ENCODE measurements around the gene KRT6A. TPM values are rescaled to one million over a fixed set of nuclear protein-coding genes. Genes with fewer than 3 reads are reported as not detected.

The KRT6A gene
- total RNA-seq, 1 experiment from 2014 or later: 1,688 TPM

DNA sequence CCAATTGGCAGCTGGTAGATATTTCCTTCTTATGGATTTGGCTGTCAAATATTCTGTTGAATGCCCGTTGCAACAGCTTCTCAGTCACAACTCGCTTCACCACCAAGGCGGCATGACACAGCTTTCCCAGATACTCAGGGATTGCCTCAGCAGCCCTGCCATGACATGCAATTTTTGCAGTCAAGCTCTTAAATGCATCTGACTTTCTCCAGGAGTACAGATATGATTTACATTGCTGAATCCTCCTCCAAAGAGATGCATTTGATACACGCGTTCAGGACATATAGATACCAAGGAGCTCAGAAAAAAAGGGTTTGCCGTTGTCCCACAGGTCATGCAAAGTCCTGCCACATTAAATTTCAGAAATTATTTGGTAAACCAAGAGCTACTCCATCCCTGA lies 20.7 kb upstream of the KRT6A start:
- TF ChIP-seq, protein P1, sequence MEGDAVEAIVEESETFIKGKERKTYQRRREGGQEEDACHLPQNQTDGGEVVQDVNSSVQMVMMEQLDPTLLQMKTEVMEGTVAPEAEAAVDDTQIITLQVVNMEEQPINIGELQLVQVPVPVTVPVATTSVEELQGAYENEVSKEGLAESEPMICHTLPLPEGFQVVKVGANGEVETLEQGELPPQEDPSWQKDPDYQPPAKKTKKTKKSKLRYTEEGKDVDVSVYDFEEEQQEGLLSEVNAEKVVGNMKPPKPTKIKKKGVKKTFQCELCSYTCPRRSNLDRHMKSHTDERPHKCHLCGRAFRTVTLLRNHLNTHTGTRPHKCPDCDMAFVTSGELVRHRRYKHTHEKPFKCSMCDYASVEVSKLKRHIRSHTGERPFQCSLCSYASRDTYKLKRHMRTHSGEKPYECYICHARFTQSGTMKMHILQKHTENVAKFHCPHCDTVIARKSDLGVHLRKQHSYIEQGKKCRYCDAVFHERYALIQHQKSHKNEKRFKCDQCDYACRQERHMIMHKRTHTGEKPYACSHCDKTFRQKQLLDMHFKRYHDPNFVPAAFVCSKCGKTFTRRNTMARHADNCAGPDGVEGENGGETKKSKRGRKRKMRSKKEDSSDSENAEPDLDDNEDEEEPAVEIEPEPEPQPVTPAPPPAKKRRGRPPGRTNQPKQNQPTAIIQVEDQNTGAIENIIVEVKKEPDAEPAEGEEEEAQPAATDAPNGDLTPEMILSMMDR (IDR thresholded peaks at IDR 0.05; ENCODE audit: unreplicated experiment): no peak
- ChIA-PET POLR2A (interaction anchor here (0.6 to 27.6 kb wide), 21 partner anchors 9 to 458 kb away, joined by 3 to 1235 read pairs (median 4); partner anchors contain the start of genes KRT5, KRT6A, KRT6B and KRT6C), CTCF (interaction anchor here (0.6 to 6.5 kb wide), 15 partner anchors 14 to 370 kb away, joined by 3 to 49 read pairs (median 4); partner anchors contain the start of gene KRT6A)
- intact Hi-C loops (cut with micrococcal nuclease): no loop called here
- Mint-ChIP-seq H3K36me3 (ENCODE audit: insufficient read depth, unreplicated experiment) (peaks cover 56% of the 10 kb centered on the region), H3K27me3 (ENCODE audit: insufficient read depth, unreplicated experiment) (no peaks in the 10 kb centered on the region), H3K4me3 (ENCODE audit: unreplicated experiment) (peak overlapping the region; percentile 80), H3K27ac (ENCODE audit: low read depth, unreplicated experiment) (peak overlapping the region; percentile 30), H3K4me1 (ENCODE audit: insufficient read depth, unreplicated experiment) (peaks cover 26% of the 10 kb centered on the region), H3K9me3 (ENCODE audit: unreplicated experiment) (peaks cover 7% of the 10 kb centered on the region)
- DNase-seq (ENCODE audit: unreplicated experiment): peak; percentile 70
- no TSS peak for BruUV-seq (replicated peaks)

- H3K27me3 Mint-ChIP-seq (ENCODE audit: insufficient read depth, unreplicated experiment): no peaks in the 10 kb centered on the region
- no peak overlapping the region for H3K27ac Mint-ChIP-seq (ENCODE audit: low read depth, unreplicated experiment)
- no peak overlapping the region for H3K4me3 Mint-ChIP-seq (ENCODE audit: unreplicated experiment)
- ChIA-PET CTCF (interaction anchor here (0.6 to 4.9 kb wide), 20 partner anchors 13 to 372 kb away, joined by 3 to 50 read pairs (median 6); partner anchors contain the start of genes KRT5, KRT6A and KRT84), POLR2A (interaction anchor here (0.6 to 28.5 kb wide), 11 partner anchors 4 to 473 kb away, joined by 3 to 1235 read pairs (median 7); partner anchors contain the start of genes KRT5, KRT6A and KRT6B)
- H3K9me3 Mint-ChIP-seq (ENCODE audit: unreplicated experiment): peaks cover 7% of the 10 kb centered on the region
- TF ChIP-seq, protein P1 (IDR thresholded peaks at IDR 0.05; ENCODE audit: unreplicated experiment): no peak
- BruUV-seq (replicated peaks): no TSS peak
- peaks cover 17% of the 10 kb centered on the region for H3K4me1 Mint-ChIP-seq (ENCODE audit: insufficient read depth, unreplicated experiment)
- DNase-seq (ENCODE audit: unreplicated experiment): no peak
- H3K36me3 Mint-ChIP-seq (ENCODE audit: insufficient read depth, unreplicated experiment): peaks cover under 1% of the 10 kb centered on the region
- intact Hi-C loops (cut with micrococcal nuclease): loop anchor here (5.0 kb wide), 1 partner anchor 66 kb away; no protein-coding TSS in a partner anchor
These were observed 15.2 kb upstream of the KRT6A start for GRCh38 chr12:52508211-52508610.

GRCh38 chr12:52506858-52507715 lies 14.0 kb upstream of the KRT6A start:
- H3K27ac Mint-ChIP-seq (ENCODE audit: low read depth, unreplicated experiment): peak overlapping the region; percentile 4
- no TSS peak for BruUV-seq (replicated peaks)

More at GRCh38 chr12:52506858-52507715, 14.0 kb upstream of the KRT6A start:
- TF ChIP-seq, protein P1 (IDR thresholded peaks at IDR 0.05; ENCODE audit: unreplicated experiment): peak; percentile 50
- H3K27me3 Mint-ChIP-seq (ENCODE audit: insufficient read depth, unreplicated experiment): no peaks in the 10 kb centered on the region
- ChIA-PET CTCF (interaction anchor here (0.6 to 4.9 kb wide), 33 partner anchors 10 to 378 kb away, joined by 3 to 50 read pairs (median 4); partner anchors contain the start of genes KRT5, KRT6A, KRT6C and KRT84), POLR2A (interaction anchor here (0.6 to 28.5 kb wide), 12 partner anchors 6 to 371 kb away, joined by 3 to 1235 read pairs (median 4); partner anchors contain the start of genes KRT5, KRT6A and KRT6B)
- intact Hi-C loops (cut with micrococcal nuclease): loop anchor here (1.0 to 5.0 kb wide), 2 partner anchors 65 to 116 kb away; no protein-coding TSS in a partner anchor
- H3K9me3 Mint-ChIP-seq (ENCODE audit: unreplicated experiment): peaks cover 7% of the 10 kb centered on the region
- H3K36me3 Mint-ChIP-seq (ENCODE audit: insufficient read depth, unreplicated experiment): no peaks in the 10 kb centered on the region
- DNase-seq (ENCODE audit: unreplicated experiment): peak; percentile 75
- peaks cover 18% of the 10 kb centered on the region for H3K4me1 Mint-ChIP-seq (ENCODE audit: insufficient read depth, unreplicated experiment)
- H3K4me3 Mint-ChIP-seq (ENCODE audit: unreplicated experiment): no peak overlapping the region
